Astrocyte of the spinal cord (primary cell): ENCODE data around the gene ARHGAP44.

Experiments
- DNase-seq: peaks from one replicate; pipeline ENCODE4 v3.0.0; 2011; ENCODE audit warnings: low read depth, low spot score
- H3K4me3 ChIP-seq: 2 replicates; pipeline ENCODE4 v1.5.1; 2011; ENCODE audit warnings: low read depth, mild to moderate bottlenecking, low read length, moderate library complexity
- in situ Hi-C: cut with HindIII; loops from 2 replicates; pipeline ENCODE4 v1.10.0; 2017; ENCODE audit warnings: low sequenced_read_pairs
- TF ChIP-seq, protein P1 (sequence below): IDR thresholded peaks from 2 replicates; pipeline ENCODE4 v1.5.1; 2012; ENCODE audit warnings: low read depth, mild to moderate bottlenecking, low read length, inconsistent platforms

Gene ARHGAP44

DNA sequence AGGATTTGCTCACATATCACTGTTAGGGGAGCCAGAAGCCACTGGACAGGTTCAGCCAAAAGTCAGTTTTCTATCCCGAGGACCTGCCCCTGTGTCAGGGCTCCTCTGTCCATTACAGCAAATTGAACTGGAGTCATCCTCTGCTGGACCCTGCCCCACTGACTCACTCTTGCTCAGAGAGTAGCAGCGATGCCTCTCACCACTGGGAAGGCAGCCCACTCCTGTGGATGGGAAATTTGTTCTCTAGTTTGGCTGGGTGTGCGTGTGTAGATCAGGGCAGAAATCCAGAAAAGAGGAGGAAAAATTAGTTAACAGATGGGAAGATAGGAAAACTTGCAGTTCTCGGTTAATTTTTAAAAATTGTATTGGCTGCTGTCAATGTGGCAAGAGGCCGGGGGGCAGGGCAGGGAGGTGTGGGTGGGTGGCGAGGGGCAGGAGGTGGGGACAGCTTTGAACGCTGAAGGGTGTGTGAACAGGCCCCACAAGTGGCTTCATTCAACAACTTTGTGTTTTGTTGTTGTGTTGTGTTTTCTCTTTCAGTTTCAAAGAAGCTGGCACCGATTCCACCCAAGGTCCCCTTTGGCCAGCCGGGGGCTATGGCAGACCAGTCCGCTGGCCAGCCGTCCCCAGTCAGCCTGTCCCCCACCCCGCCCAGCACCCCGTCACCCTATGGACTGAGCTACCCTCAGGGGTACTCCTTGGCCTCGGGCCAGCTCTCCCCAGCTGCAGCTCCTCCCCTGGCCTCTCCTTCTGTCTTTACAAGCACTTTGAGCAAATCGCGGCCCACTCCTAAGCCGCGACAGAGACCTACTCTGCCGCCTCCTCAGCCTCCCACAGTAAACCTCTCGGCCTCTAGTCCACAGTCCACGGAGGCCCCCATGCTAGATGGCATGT, 194.9 kb downstream of the ARHGAP44 start:
- DNase-seq, result peak; percentile 91
- H3K4me3 ChIP-seq, result no peak overlapping the region
- TF ChIP-seq, protein P1, sequence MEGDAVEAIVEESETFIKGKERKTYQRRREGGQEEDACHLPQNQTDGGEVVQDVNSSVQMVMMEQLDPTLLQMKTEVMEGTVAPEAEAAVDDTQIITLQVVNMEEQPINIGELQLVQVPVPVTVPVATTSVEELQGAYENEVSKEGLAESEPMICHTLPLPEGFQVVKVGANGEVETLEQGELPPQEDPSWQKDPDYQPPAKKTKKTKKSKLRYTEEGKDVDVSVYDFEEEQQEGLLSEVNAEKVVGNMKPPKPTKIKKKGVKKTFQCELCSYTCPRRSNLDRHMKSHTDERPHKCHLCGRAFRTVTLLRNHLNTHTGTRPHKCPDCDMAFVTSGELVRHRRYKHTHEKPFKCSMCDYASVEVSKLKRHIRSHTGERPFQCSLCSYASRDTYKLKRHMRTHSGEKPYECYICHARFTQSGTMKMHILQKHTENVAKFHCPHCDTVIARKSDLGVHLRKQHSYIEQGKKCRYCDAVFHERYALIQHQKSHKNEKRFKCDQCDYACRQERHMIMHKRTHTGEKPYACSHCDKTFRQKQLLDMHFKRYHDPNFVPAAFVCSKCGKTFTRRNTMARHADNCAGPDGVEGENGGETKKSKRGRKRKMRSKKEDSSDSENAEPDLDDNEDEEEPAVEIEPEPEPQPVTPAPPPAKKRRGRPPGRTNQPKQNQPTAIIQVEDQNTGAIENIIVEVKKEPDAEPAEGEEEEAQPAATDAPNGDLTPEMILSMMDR, result no peak
- in situ Hi-C loops, result no loop called here

DNA sequence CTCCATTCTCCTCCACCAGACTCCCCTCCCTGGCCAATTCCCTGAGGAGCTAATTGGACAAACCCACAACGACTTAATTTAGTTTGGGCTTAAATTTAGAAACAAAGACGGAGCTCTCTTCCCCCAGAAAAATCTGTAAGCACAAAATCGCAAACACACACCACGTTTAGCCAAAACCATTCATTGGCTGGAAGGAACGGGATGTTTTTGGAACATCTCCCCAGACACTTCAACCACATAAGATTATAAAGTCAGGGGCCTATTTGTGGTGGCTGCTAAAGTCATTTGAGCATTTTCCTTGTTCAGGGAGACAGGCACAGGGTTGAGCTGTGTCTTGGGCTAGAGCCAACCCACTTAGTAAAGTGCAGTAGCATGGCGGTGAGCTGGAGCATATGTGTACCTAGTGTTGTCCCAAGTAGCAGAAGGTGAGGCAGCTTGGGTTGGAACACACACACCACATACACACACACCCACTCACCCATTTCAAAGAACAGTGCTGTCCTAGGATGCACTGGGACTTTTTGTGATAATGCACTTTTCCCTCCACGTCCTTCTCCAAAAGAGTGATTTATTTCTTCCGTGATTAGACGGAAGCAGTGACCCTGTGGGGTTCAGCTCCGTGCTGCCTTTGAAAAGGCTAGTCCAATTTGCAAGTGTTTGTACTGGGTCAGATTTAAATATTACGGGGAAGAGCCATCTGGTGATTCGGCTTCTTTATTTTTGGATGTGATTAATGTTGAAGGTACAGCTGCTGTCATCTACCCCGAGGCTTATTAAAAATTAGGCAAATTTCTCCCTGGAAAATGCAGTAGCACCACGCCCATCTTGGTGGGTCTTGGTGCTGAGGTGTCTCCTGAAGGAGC, 196.4 kb downstream of the ARHGAP44 start:
- peak; percentile 50 for DNase-seq
- H3K4me3 ChIP-seq, result no peak overlapping the region
- in situ Hi-C loops, result no loop called here
- TF ChIP-seq, protein P1, result no peak

DNA sequence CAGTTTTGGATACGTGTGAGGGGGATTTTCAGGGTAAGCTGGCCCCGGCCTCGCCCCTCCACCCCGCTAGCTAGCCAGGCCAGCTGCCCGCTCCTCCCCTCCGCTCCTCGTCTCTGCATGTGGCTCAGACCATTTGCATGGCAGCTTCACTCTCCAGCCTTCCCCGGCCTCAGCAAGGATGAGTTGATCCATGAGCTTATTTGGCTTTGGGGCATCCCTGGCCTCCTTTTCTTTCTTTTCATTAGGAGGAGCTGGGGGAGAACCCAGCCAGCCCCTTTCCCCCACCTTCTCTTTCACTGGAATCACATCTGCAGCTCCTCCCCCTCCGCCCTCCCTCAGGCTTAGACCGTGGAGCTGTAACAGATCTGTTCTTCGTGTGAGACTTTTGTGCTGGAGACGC, 197.8 kb downstream of the ARHGAP44 start:
- TF ChIP-seq, protein P1, result no peak
- H3K4me3 ChIP-seq, result no peak overlapping the region
- in situ Hi-C loops, result no loop called here
- DNase-seq, result no peak

DNA sequence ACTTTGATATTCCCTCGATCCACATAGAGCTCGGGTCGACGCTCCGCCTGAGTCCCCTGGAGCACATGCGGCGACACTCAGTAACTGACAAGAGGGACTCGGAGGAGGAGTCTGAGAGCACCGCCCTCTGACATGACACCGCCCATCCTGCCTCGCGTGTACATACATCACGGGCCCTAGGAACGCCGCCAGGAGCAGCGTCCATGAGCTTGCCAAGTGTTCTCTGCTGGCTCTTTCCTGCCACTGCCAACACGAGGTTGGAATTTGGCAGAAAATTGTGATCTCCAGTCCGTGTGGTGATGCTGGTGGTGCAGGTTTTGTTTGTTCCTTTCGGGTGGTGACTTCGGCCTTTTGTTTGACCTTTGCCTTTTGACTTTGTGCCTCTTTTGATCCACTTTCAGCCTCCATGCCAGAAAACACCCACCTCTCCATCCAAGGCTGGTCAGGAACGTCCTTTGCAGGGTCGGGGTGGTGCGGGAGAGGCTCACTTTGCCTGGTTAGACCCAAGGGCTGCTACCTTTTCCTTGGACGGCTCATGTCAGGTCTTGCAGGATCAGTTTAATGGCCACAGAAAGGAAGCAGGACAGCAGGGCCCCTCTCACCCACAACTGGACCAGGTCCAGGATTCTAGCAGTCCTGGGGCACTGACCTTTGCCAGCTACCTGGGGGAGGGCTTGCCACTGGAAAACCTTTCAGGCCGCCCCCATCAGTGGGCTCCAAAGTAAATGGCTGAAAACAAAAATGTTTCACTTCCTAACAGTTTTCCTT, 200.9 kb downstream of the ARHGAP44 start:
- no peak overlapping the region for H3K4me3 ChIP-seq
- DNase-seq, result no peak
- TF ChIP-seq, protein P1, result no peak
- in situ Hi-C loops, result no loop called here

DNA sequence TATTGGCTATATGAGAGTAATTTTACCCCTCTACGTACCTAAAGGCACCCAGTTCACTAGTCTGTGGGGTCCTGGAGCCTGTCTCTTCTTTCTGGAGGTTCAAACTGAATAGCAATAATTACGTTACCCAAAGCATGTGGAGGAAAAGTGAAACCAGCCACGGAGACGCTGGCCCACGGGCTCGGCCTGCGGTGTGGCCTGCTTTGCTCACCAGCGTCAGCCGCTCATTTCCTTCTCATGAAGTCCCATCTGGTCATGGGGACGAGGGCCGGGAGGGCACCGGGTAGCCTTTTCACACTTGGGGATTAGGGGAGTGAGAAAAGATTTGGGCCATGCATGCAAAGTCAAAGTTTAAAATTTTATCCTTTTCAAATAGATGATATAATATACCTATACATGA, 201.6 kb downstream of the ARHGAP44 start:
- TF ChIP-seq, protein P1, result no peak
- in situ Hi-C loops, result no loop called here

DNA sequence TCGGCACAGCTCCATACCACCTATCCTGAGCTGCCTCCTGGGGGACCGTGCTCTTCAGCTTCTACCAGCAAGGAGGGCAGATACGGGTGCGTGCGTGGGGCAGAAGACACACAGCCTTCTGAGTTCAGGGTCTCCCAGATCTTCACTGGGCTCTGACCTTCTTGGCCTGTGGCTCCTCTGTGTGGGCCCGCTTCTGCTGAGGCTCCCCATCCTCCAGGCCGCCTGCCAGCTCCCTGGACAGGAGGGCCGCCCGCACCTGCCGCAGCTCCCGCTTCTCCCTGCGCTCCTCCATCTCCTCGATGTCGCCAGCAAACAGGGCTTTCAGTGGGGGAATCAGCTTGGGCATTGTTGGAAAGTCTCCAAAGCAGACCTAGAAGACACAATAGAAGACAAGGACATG, 203.4 kb downstream of the ARHGAP44 start:
- in situ Hi-C loops, result no loop called here
- DNase-seq, result no peak
- TF ChIP-seq, protein P1, result no peak

More for the DNA sequence above, 201.6 kb downstream of the ARHGAP44 start:
- no peak for DNase-seq
- H3K4me3 ChIP-seq, result no peak overlapping the region

More for the DNA sequence above, 203.4 kb downstream of the ARHGAP44 start:
- H3K4me3 ChIP-seq, result no peak overlapping the region
